Naive B cell (primary cell): Measurements from ENCODE around the gene SRSF12. TPM values are rescaled to one million over a fixed set of nuclear protein-coding genes. Genes with fewer than 3 reads are reported as not detected.
A peak's percentile ranks its signal among the peaks of the same experiment; 100 is the strongest.

ENCODE experiments used
- ATAC-seq, 2 donors: fragments of 150-1000 bp; cut with Tn5 transposase; 2 replicates each; pipeline ENCODE4 v1.10.0; 2021; ENCODE audit warnings: low read depth in 2 of 2, mild to moderate bottlenecking in 2 of 2, moderate library complexity in 2 of 2
- DNase-seq: peaks from one replicate; pipeline ENCODE4 v3.0.0; 2022
- H3K27ac Mint-ChIP-seq, 6 donors: one replicate each; pipeline ENCODE4 v1.8.0; 2020 to 2022; ENCODE audit warnings: mild to moderate bottlenecking in 6 of 6, mixed read lengths in 6 of 6, moderate library complexity in 5 of 6, inconsistent platforms in 2 of 6
- H3K27me3 Mint-ChIP-seq, 3 donors: one replicate each; pipeline ENCODE4 v1.8.0; 2021 to 2022; ENCODE audit warnings: mixed read lengths in 3 of 3, mild to moderate bottlenecking in 1 of 3
- H3K36me3 Mint-ChIP-seq, 2 donors: one replicate each; pipeline ENCODE4 v1.8.0; 2020 to 2022; ENCODE audit warnings: mixed read lengths in 2 of 2, inconsistent platforms in 1 of 2, mild to moderate bottlenecking in 1 of 2
- H3K4me1 Mint-ChIP-seq, 3 donors: one replicate each; pipeline ENCODE4 v1.8.0; 2020 to 2022; ENCODE audit warnings: mixed read lengths in 3 of 3, inconsistent platforms in 1 of 3, mild to moderate bottlenecking in 1 of 3, moderate library complexity in 1 of 3
- H3K4me3 Mint-ChIP-seq, 8 donors: one replicate each; pipeline ENCODE4 v1.8.0; 2020 to 2022; ENCODE audit warnings: mild to moderate bottlenecking in 8 of 8, mixed read lengths in 8 of 8, moderate library complexity in 8 of 8, inconsistent platforms in 2 of 8
- H3K9me3 Mint-ChIP-seq, 7 donors: one replicate each; pipeline ENCODE4 v1.8.0; 2020 to 2022; ENCODE audit warnings: mixed read lengths in 7 of 7, mild to moderate bottlenecking in 5 of 7, inconsistent platforms in 2 of 7, moderate library complexity in 1 of 7
- polyA plus RNA-seq, 6 donors: library from polyadenylated mRNA; unstranded; fragments of 300-500 nt; fragmentation: Illumina TruSeq; gene quantifications; one replicate each; pipeline ENCODE4 v1.2.3, GENCODE V29; 2021; ENCODE audit warnings: low read depth in 6 of 6

SRSF12 gene
- polyA plus RNA-seq, 6 donors from 2014 or later = 0.06 to 0.92 (median 0.32) TPM; not detected in 1

DNA sequence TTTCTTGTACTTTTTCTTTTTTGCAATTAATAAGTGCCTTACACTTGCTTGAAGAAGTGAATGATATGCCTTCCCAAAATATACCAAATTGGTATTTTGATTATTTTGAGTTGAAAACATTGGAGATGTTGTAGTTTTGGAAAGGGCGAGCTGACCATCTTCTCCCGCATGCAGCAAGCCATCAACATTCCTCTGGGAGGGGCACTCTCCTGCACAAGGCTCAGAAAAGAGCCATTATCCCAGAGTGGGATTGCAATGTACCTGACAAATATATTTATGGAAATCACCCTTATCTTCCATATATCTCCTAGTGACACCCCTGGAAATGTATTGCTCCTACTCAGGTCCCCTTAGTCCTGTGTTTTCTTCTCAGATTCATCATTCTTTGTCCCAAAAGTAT lies 60.1 kb downstream of the SRSF12 start:
- Mint-ChIP-seq H3K4me3 (no peak overlapping the region), H3K27ac (peak overlapping the region in 1 of 6 donors; percentile 16), H3K36me3 (no peaks in the 10 kb centered on the region), H3K4me1 (no peaks in the 10 kb centered on the region), H3K9me3 (peaks cover 0 to 5% (median 0%) of the 10 kb centered on the region in 7 donors), H3K27me3 (peaks cover 0 to 8% (median 0%) of the 10 kb centered on the region in 3 donors)
- DNase-seq (no peak), ATAC-seq (no peak)

DNA sequence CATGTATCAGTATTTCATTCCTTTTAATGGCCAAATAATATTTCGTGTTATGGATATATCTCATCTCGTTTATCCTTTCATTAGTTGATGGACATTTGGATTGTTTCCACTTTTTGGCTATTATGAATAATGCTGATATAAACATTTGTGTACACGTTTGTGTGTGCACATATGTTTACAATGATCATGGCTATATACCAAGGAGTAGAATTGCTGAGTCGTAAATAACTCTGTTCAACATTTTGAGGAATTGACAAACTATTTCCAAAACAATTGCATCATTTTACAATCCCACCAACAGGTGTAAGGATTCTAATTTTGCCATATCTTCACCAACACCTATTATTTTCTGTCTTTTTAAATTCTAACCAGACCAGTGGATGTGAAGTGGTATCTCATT lies 63.7 kb downstream of the SRSF12 start:
- H3K4me3 Mint-ChIP-seq = no peak overlapping the region
- DNase-seq (no peak), ATAC-seq (no peak)
- H3K27ac Mint-ChIP-seq = no peak overlapping the region
- peaks cover 0 to 8% (median 0%) of the 10 kb centered on the region in 3 donors for H3K27me3 Mint-ChIP-seq
- no peaks in the 10 kb centered on the region for H3K4me1 Mint-ChIP-seq
- peaks cover 0 to 5% (median 0%) of the 10 kb centered on the region in 7 donors for H3K9me3 Mint-ChIP-seq
- H3K36me3 Mint-ChIP-seq = no peaks in the 10 kb centered on the region

DNA sequence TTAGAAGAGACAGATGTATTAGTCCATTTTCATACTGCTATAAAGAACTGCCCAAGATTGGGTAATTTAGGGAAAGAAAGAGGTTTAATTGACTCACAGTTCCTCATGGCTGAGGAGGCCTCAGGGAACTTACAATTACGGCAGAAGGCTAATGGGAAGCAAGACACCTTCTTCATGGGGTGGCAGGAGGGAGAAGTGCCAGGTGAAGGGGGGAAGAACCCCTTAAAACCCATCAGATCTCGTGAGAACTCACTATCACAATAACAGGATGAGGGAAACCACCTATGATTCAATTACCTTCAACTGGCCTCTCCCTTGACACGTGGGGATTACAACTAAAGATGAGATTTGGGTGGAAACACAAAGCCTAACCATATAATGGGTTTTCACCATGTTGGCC lies 66.2 kb downstream of the SRSF12 start:
- H3K27ac Mint-ChIP-seq = peak overlapping the region in 1 of 6 donors; percentile 16
- no peak for DNase-seq
- no peak overlapping the region for H3K4me3 Mint-ChIP-seq
- H3K27me3 Mint-ChIP-seq = no peaks in the 10 kb centered on the region
- H3K4me1 Mint-ChIP-seq = no peaks in the 10 kb centered on the region
- H3K9me3 Mint-ChIP-seq = peaks cover 0 to 5% (median 0%) of the 10 kb centered on the region in 7 donors
- no peak for ATAC-seq
- H3K36me3 Mint-ChIP-seq = no peaks in the 10 kb centered on the region

DNA sequence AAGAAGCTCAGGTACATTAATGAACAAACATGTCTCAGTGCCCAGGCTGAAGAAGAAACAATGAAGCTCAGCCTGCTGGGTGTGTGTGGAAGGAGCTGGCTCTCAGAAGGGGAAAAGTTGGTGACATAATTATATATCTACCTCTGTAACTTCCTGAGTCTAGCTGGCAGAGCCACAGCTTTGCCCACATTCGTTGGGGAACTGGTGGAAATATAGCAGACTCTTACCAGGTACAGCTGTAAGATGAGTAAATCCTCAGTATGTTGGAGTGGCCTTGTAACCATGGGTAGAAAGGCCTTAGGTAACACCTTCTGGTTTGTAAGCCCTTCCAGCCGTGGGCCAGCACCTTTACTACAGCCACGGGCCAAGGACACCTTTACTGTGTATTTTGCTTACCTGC lies 67.2 kb downstream of the SRSF12 start:
- H3K27me3 Mint-ChIP-seq = no peaks in the 10 kb centered on the region
- no peak overlapping the region for H3K27ac Mint-ChIP-seq
- DNase-seq = no peak
- peaks cover 0 to 5% (median 0%) of the 10 kb centered on the region in 7 donors for H3K9me3 Mint-ChIP-seq
- no peaks in the 10 kb centered on the region for H3K4me1 Mint-ChIP-seq
- H3K36me3 Mint-ChIP-seq = no peaks in the 10 kb centered on the region
- no peak for ATAC-seq
- no peak overlapping the region for H3K4me3 Mint-ChIP-seq

DNA sequence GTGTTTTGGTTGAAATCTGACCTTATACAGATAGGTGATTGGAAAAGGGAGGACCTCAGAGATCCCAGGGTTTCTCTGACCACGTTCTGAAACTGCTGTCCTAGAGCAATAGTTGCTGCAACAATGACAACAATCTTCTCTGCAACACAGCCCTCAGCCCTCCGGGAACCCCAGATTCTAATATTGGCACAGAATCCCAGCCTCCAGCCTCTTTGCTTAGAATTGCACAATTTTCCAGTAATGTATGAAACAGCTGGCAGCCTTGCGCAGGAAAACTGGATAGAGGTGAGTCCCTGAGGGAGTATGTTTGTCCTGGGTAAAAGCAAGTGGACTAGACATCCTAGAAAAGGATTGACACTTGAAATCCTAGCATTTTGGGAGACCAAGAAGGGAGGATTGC lies 67.7 kb downstream of the SRSF12 start:
- Mint-ChIP-seq H3K36me3 (no peaks in the 10 kb centered on the region), H3K27me3 (no peaks in the 10 kb centered on the region), H3K4me1 (peaks cover 0 to 5% (median 1%) of the 10 kb centered on the region in 3 donors), H3K4me3 (no peak overlapping the region), H3K9me3 (peaks cover 0 to 5% (median 0%) of the 10 kb centered on the region in 7 donors), H3K27ac (no peak overlapping the region)
- DNase-seq = no peak
- ATAC-seq = no peak

DNA sequence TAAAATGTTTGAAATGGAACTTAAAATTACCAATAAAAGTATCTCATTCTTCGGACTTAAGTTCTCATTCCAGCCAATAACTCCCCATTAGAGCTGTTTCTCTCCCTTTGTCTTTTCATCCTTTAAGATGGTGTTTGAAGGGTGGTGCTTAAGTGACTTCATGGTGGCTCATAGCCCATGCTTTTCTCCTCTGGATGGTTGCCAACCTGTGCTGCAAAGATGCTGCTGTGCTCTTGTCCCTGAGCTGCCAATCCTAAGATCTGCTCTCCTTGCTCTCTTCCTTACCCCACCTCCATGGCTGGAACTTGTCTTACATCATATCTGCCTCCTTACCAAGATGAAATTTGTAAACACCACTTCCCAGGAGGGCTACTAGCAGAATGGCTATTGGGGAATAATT lies 68.9 kb downstream of the SRSF12 start:
- Mint-ChIP-seq H3K27ac (no peak overlapping the region), H3K4me3 (no peak overlapping the region), H3K9me3 (peaks cover 0 to 2% (median 0%) of the 10 kb centered on the region in 7 donors), H3K27me3 (no peaks in the 10 kb centered on the region), H3K36me3 (no peaks in the 10 kb centered on the region), H3K4me1 (peaks cover 3 to 12% (median 7%) of the 10 kb centered on the region in 3 donors)
- ATAC-seq = no peak
- DNase-seq = no peak

DNA sequence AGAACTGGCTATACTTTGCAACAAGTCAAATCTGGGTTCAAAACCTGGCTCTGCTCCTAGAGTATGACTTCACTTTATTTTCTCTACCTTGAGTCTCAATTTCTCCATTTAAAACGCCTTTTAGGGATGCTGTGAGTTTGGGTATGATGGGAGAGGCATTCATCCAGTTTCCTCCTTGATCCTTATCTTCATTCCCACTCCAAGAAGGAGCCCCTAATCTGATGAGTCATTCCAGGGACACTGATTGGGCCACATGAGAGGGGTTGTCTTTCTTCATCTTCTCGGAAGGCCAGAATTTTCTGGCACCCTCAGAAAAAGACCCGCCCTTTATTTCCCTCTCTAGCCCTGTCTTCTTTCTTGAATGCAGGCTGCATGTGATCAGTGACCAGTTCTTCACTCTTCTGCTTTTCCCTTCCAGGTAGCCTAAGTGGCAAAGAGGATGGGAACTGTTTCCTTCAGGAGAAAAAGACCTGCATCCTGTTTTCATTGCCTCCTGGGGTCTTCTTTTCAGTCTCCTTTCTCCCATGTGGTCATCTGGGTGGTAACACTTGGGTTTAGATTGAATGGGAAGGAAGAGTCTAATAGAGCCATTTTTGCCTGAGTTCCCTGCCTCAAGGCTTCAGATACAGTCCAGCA lies 69.5 kb downstream of the SRSF12 start:
- H3K9me3 Mint-ChIP-seq = no peaks in the 10 kb centered on the region
- no peaks in the 10 kb centered on the region for H3K27me3 Mint-ChIP-seq
- peaks cover 3 to 12% (median 7%) of the 10 kb centered on the region in 3 donors for H3K4me1 Mint-ChIP-seq
- ATAC-seq (no peak), DNase-seq (no peak)
- H3K4me3 Mint-ChIP-seq = no peak overlapping the region
- no peaks in the 10 kb centered on the region for H3K36me3 Mint-ChIP-seq
- no peak overlapping the region for H3K27ac Mint-ChIP-seq

DNA sequence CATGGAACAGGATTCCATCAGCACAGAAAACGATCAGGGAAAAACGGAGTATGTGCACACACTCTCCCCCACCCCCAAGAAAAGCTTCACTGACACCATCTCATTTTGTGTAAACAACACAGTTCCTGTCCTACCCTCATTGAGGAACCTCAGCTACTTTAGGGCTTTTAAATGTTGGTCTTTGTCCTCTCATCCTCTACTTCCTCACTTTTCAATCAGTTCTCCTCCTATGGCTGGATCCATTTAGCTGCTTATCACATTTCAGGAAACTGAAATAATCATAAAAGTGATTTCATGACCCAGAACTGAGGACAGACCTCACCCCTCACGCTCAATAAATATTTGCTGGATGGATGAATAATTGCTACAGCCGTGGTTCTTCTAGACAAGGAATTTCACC lies 70.4 kb downstream of the SRSF12 start:
- H3K36me3 Mint-ChIP-seq = no peaks in the 10 kb centered on the region
- no peaks in the 10 kb centered on the region for H3K9me3 Mint-ChIP-seq
- ATAC-seq (no peak), DNase-seq (no peak)
- no peak overlapping the region for H3K27ac Mint-ChIP-seq
- H3K27me3 Mint-ChIP-seq = no peaks in the 10 kb centered on the region
- H3K4me3 Mint-ChIP-seq = no peak overlapping the region
- peaks cover 8 to 17% (median 12%) of the 10 kb centered on the region in 3 donors for H3K4me1 Mint-ChIP-seq

Other genes starting within 250 kb of the SRSF12 start
- 10 to 100 TPM; 17.9 to 59.8 (median 40.0) TPM for gene RNGTT, start 154.5 kb downstream of the SRSF12 start, polyA plus RNA-seq
- gene PNRC1, start 37.3 kb downstream of the SRSF12 start, polyA plus RNA-seq = 100 to 1,000 TPM; 421 to 964 (median 760) TPM
- 10 to 100 TPM in 4 of 6 donors, 1 to 10 TPM in 2; 7.1 to 13.1 (median 11.0) TPM for gene PM20D2, start 28.0 kb upstream of the SRSF12 start, polyA plus RNA-seq
- not detected for gene GABRR1, start 99.3 kb upstream of the SRSF12 start, polyA plus RNA-seq
- gene GABRR2, start 197.2 kb upstream of the SRSF12 start, polyA plus RNA-seq = under 1 TPM in 1 of 6 donors, not detected in 5; 0.49 TPM
- gene UBE2J1, start 234.7 kb upstream of the SRSF12 start, polyA plus RNA-seq = 100 to 1,000 TPM in 4 of 6 donors, 10 to 100 TPM in 2; 84.4 to 147 (median 112) TPM